ENCODE results near the gene GAS2L2. TPM values are rescaled to one million over a fixed set of nuclear protein-coding genes. Genes with fewer than 3 reads are reported as not detected.

GAS2L2 gene
- total RNA-seq, 1 experiment from 2014 or later: not detected

GRCh38 chr17:35730400-35731005 is 22.5 kb downstream of the GAS2L2 start:
- Histone ChIP-seq H3K27ac (ENCODE audit: low read length) (no peak overlapping the region), H3F3A (ENCODE audit: low read length, unreplicated experiment) (no peaks in the 10 kb centered on the region), H3K4me2 (ENCODE audit: low read length) (no peak overlapping the region), H3K9me2 (replicated peaks; ENCODE audit: low read length) (no peaks in the 10 kb centered on the region), H3K9me3 (ENCODE audit: low read length) (no peaks in the 10 kb centered on the region), H3K36me3 (ENCODE audit: low read depth, low read length) (0 out of 2 replicates have a peak, but pooled peaks cover under 1% of the 10 kb centered on the region), H3K27me3 (ENCODE audit: low read length) (no peaks in the 10 kb centered on the region), H3K4me3 (ENCODE audit: low read length) (no peak overlapping the region), H2AFZ (ENCODE audit: low read length) (no peak overlapping the region), H3K9ac (ENCODE audit: low read length) (no peak overlapping the region), H4K20me1 (ENCODE audit: low read length) (no peaks in the 10 kb centered on the region), H3K4me1 (ENCODE audit: insufficient read depth, low read length) (no peaks in the 10 kb centered on the region), H3K79me2 (ENCODE audit: low read length) (no peaks in the 10 kb centered on the region)
- ATAC-seq: no peak
- TF ChIP-seq EZH2phosphoT487 (IDR thresholded peaks at IDR 0.05; ENCODE audit: borderline replicate concordance, low read length): no peak
- TF ChIP-seq CTCF (conservative IDR thresholded peaks at IDR 0.05; ENCODE audit: low read depth, low read length): no peak
- no peak for TF ChIP-seq EZH2 (IDR thresholded peaks at IDR 0.05; ENCODE audit: low read length, unreplicated experiment)
- intact Hi-C loops (cut with micrococcal nuclease): no loop called here
- no TSS peak for BruUV-seq (replicated peaks)
- ChIA-PET POLR2A (ENCODE audit: unreplicated experiment) (no interaction called here), CTCF (no interaction called here)
- no peak for DNase-seq

GRCh38 chr17:35729405-35729833 is 23.6 kb downstream of the GAS2L2 start:
- no peak overlapping the region for H3K4me2 ChIP-seq (ENCODE audit: low read length)
- no peaks in the 10 kb centered on the region for H3K79me2 ChIP-seq (ENCODE audit: low read length)
- H4K20me1 ChIP-seq (ENCODE audit: low read length): no peaks in the 10 kb centered on the region
- H2AFZ ChIP-seq (ENCODE audit: low read length): no peak overlapping the region
- no peaks in the 10 kb centered on the region for H3K4me1 ChIP-seq (ENCODE audit: insufficient read depth, low read length)
- no peak for TF ChIP-seq EZH2phosphoT487 (IDR thresholded peaks at IDR 0.05; ENCODE audit: borderline replicate concordance, low read length)
- no peak for TF ChIP-seq EZH2 (IDR thresholded peaks at IDR 0.05; ENCODE audit: low read length, unreplicated experiment)
- no peak for TF ChIP-seq CTCF (conservative IDR thresholded peaks at IDR 0.05; ENCODE audit: low read depth, low read length)
- H3K36me3 ChIP-seq (ENCODE audit: low read depth, low read length): peaks cover 7% of the 10 kb centered on the region
- H3K9ac ChIP-seq (ENCODE audit: low read length): no peak overlapping the region
- no peaks in the 10 kb centered on the region for H3K9me3 ChIP-seq (ENCODE audit: low read length)
- no peaks in the 10 kb centered on the region for H3K9me2 ChIP-seq (replicated peaks; ENCODE audit: low read length)
- ChIA-PET CTCF (no interaction called here), POLR2A (ENCODE audit: unreplicated experiment) (no interaction called here)
- no peak overlapping the region for H3K4me3 ChIP-seq (ENCODE audit: low read length)
- intact Hi-C loops (cut with micrococcal nuclease): no loop called here
- DNase-seq: no peak
- no peaks in the 10 kb centered on the region for H3K27me3 ChIP-seq (ENCODE audit: low read length)
- H3F3A ChIP-seq (ENCODE audit: low read length, unreplicated experiment): no peaks in the 10 kb centered on the region
- no peak for ATAC-seq
- H3K27ac ChIP-seq (ENCODE audit: low read length): no peak overlapping the region
- BruUV-seq (replicated peaks): no TSS peak

- peaks cover 15% of the 10 kb centered on the region for H3K36me3 ChIP-seq (ENCODE audit: low read depth, low read length)
Measured at GRCh38 chr17:35728551-35728950, 24.5 kb downstream of the GAS2L2 start.

More at GRCh38 chr17:35728551-35728950, 24.5 kb downstream of the GAS2L2 start:
- ATAC-seq: no peak
- Histone ChIP-seq H3K4me3 (ENCODE audit: low read length) (no peak overlapping the region), H3K9me2 (replicated peaks; ENCODE audit: low read length) (no peaks in the 10 kb centered on the region), H3K27ac (ENCODE audit: low read length) (no peak overlapping the region), H3K9ac (ENCODE audit: low read length) (no peak overlapping the region), H3K4me1 (ENCODE audit: insufficient read depth, low read length) (no peaks in the 10 kb centered on the region), H3K27me3 (ENCODE audit: low read length) (no peaks in the 10 kb centered on the region), H3F3A (ENCODE audit: low read length, unreplicated experiment) (no peaks in the 10 kb centered on the region), H2AFZ (ENCODE audit: low read length) (no peak overlapping the region), H3K4me2 (ENCODE audit: low read length) (no peak overlapping the region), H3K9me3 (ENCODE audit: low read length) (no peaks in the 10 kb centered on the region), H4K20me1 (ENCODE audit: low read length) (no peaks in the 10 kb centered on the region), H3K79me2 (ENCODE audit: low read length) (no peaks in the 10 kb centered on the region)
- CTCF ChIA-PET: no interaction called here
- BruUV-seq (replicated peaks): no TSS peak
- no peak for DNase-seq
- no peak for TF ChIP-seq EZH2phosphoT487 (IDR thresholded peaks at IDR 0.05; ENCODE audit: borderline replicate concordance, low read length)
- POLR2A ChIA-PET (ENCODE audit: unreplicated experiment): no interaction called here
- intact Hi-C loops (cut with micrococcal nuclease): no loop called here
